ENCODE data around the gene ARF1.

DNA sequence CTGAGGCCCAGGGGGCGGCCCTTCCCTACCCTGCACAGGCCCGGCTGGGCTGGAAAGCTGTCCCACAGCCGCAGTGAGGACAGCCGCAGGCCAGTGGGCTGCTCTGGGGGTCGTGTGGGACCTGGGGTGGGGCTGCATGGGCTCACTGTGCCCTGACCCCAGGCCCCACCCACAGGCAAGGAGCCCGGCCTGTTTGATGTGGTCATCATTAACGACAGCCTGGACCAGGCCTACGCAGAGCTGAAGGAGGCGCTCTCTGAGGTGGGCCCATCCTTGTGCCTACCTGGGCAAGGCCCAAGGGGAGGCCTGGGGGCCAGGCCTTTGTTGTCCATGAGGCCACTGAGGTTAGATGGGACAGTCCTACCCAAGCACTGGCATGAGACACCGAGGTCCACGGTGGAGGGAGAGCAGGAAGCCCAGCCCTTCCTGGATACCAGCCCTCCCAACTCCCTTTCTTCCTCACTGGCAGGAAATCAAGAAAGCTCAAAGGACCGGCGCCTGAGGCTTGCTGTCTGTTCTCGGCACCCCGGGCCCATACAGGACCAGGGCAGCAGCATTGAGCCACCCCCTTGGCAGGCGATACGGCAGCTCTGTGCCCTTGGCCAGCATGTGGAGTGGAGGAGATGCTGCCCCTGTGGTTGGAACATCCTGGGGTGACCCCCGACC is 65.8 kb downstream of the ARF1 start:
- TF ChIP-seq, protein P1, sequence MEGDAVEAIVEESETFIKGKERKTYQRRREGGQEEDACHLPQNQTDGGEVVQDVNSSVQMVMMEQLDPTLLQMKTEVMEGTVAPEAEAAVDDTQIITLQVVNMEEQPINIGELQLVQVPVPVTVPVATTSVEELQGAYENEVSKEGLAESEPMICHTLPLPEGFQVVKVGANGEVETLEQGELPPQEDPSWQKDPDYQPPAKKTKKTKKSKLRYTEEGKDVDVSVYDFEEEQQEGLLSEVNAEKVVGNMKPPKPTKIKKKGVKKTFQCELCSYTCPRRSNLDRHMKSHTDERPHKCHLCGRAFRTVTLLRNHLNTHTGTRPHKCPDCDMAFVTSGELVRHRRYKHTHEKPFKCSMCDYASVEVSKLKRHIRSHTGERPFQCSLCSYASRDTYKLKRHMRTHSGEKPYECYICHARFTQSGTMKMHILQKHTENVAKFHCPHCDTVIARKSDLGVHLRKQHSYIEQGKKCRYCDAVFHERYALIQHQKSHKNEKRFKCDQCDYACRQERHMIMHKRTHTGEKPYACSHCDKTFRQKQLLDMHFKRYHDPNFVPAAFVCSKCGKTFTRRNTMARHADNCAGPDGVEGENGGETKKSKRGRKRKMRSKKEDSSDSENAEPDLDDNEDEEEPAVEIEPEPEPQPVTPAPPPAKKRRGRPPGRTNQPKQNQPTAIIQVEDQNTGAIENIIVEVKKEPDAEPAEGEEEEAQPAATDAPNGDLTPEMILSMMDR (IDR thresholded peaks at IDR 0.05), result no peak
- TF ChIP-seq POLR2A (IDR thresholded peaks at IDR 0.05) (no peak), POLR2AphosphoS5 (IDR thresholded peaks at IDR 0.05) (no peak)
